ENCODE data around the gene ELOB.
A peak's percentile ranks its signal among the peaks of the same experiment; 100 is the strongest.

The ELOB gene

GRCh38 chr16:2762711-2763110, 14.4 kb downstream of the ELOB start:
- H3K27me3 ChIP-seq: no peaks in the 10 kb centered on the region
- H3K36me3 ChIP-seq: peaks cover 100% of the 10 kb centered on the region
- DNase-seq: no peak
- no peak for TF ChIP-seq CTCF (IDR thresholded peaks at IDR 0.05; ENCODE audit: low read depth, low read length)
- H3K4me3 ChIP-seq (ENCODE audit: low read depth, low read length): no peak overlapping the region
- H3K4me1 ChIP-seq: no peaks in the 10 kb centered on the region
- no peaks in the 10 kb centered on the region for H3K9me3 ChIP-seq

- no peaks in the 10 kb centered on the region for H3K9me3 ChIP-seq
- DNase-seq: no peak
- peaks cover 100% of the 10 kb centered on the region for H3K36me3 ChIP-seq
- no peaks in the 10 kb centered on the region for H3K4me1 ChIP-seq
- H3K4me3 ChIP-seq (ENCODE audit: low read depth, low read length): no peak overlapping the region
- no peak for TF ChIP-seq CTCF (IDR thresholded peaks at IDR 0.05; ENCODE audit: low read depth, low read length)
- no peaks in the 10 kb centered on the region for H3K27me3 ChIP-seq
Observed at GRCh38 chr16:2761886-2762583, 15.0 kb downstream of the ELOB start.

- Histone ChIP-seq H3K4me3 (ENCODE audit: low read depth, low read length) (no peak overlapping the region), H3K36me3 (peaks cover 100% of the 10 kb centered on the region), H3K9me3 (no peaks in the 10 kb centered on the region), H3K27me3 (no peaks in the 10 kb centered on the region), H3K4me1 (no peaks in the 10 kb centered on the region)
- DNase-seq: no peak
- TF ChIP-seq CTCF (IDR thresholded peaks at IDR 0.05; ENCODE audit: low read depth, low read length): no peak
Observed at GRCh38 chr16:2761472-2761871, 15.6 kb downstream of the ELOB start.

DNA sequence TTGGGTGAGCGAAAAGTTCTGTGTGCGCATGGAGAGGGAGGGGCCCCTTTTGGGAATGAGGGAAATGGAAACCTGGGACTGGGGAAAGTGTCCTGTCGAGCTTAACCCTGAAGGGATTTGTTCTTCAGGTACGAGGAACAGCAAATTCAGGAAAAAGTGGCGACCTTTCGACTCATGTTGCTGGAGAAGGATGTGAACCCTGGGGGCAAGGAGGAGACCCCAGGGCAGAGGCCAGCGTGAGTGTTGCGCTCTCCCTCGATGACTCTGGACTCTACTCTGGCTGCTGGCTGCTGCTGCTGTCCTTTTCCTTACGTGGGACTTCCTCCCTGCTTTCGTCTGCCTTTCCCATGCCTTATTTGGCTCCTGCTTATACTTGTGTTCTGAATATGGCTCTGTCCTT, 19.7 kb downstream of the ELOB start:
- Histone ChIP-seq H3K4me1 (no peaks in the 10 kb centered on the region), H3K4me3 (ENCODE audit: low read depth, low read length) (no peak overlapping the region), H3K36me3 (peaks cover 89% of the 10 kb centered on the region), H3K27me3 (no peaks in the 10 kb centered on the region), H3K9me3 (no peaks in the 10 kb centered on the region)
- DNase-seq: no peak
- TF ChIP-seq CTCF (IDR thresholded peaks at IDR 0.05; ENCODE audit: low read depth, low read length): no peak

DNA sequence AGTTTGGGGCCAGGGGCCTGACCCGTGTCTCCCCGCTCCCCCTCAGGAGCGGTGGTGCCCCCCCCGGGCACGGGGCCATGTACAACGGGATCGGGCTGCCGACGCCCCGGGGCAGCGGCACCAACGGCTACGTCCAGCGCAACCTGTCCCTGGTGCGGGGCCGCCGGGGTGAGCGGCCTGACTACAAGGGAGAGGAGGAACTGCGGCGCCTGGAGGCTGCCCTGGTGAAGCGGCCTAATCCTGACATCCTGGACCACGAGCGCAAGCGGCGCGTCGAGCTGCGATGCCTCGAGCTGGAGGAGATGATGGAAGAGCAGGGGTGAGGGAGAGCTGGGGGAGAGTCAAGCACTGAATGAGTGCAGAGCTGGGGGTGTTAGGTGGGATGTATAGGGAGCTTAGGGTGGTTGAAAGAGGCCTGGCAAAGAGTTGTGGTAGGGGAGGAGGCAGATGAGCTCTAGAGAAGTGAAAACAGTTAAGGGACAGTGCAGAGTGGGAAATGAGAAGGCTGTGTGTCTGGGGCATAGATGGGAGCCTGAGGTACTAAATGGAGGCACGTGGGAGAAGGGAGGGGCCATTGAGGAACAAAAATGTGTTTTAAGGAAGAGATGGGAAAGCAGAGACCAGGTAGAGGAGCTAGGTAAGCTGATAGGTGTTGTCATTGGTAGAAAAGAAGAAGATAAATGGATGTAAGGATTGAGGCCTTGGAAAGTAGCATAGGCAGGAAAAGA, 20.6 kb downstream of the ELOB start:
- H3K36me3 ChIP-seq: peaks cover 80% of the 10 kb centered on the region
- H3K4me3 ChIP-seq (ENCODE audit: low read depth, low read length): no peak overlapping the region
- no peak for TF ChIP-seq CTCF (IDR thresholded peaks at IDR 0.05; ENCODE audit: low read depth, low read length)
- no peaks in the 10 kb centered on the region for H3K9me3 ChIP-seq
- no peak for DNase-seq
- no peaks in the 10 kb centered on the region for H3K4me1 ChIP-seq
- H3K27me3 ChIP-seq: no peaks in the 10 kb centered on the region

DNA sequence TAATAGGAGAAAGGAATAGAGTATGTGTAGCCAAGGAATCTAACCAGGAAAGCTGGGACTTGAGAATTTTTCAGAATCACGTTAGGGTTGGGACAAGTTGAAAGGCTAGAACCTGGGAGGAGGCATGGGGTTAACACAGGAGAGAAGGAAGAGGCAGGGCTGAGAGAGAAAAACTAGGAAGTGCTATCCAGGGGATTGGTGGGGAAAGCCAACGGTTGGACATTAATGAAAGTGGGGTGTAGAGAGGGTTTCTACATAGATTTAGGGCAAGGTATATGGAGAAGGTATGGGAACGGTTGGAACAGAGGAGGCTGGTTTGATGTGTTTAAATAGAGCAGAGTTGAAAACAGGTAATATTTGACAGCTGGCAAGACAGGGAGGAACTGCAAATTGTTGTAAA, 21.9 kb downstream of the ELOB start:
- no peak for DNase-seq
- Histone ChIP-seq H3K36me3 (peaks cover 67% of the 10 kb centered on the region), H3K9me3 (no peaks in the 10 kb centered on the region), H3K27me3 (no peaks in the 10 kb centered on the region), H3K4me3 (ENCODE audit: low read depth, low read length) (peak overlapping the region; percentile 85), H3K4me1 (no peaks in the 10 kb centered on the region)
- no peak for TF ChIP-seq CTCF (IDR thresholded peaks at IDR 0.05; ENCODE audit: low read depth, low read length)

Measured in BE2C (cell line).